HG02763 (cell line): ENCODE results near the gene APP.

ENCODE experiments used
- ATAC-seq: cut with Tn5 transposase; IDR thresholded peaks from one replicate; pipeline ENCODE4 v1.9.1; 2021; ENCODE audit warnings: mild to moderate bottlenecking, moderate library complexity; ENCODE audit not compliant: unreplicated experiment

Gene APP

DNA sequence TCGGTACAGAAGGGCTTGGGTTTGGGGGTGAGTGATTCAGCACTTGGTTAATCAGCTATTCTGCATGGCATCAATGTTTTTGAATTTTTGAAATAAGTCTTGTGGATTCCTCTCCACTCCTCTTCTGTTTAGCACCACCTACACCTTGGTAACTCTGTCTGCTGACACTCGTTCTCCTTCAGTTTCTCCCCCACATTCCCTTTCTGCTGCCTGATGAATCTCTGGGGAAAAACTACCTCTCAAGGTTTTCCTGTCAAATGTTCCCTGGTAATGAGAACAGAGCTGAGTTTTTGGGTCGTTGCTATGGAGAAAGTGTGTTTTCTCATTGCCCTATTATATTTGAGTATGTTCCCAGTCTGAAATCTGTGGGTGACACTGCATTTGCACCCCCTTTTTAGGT is 327.6 kb downstream of the APP start:
- ATAC-seq: no peak

DNA sequence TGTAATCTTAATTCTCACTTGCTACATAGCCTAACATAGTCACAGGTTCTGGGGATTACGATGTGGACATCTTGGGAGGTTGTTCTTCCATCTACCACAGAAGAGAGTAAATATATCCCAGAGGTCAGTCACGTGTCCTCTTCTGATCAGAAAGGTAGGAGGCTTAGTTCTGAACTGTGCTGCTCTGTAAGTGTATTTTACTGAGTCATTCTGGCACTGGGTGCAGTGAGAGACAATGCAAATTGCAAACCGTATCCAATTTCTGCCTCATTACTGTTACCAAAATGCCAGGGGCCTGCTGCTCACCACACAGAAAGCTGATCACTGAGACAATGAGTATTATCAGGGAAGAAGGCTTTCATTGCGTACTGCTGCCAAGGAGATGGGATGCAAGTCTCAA is 331.8 kb downstream of the APP start:
- ATAC-seq: no peak

DNA sequence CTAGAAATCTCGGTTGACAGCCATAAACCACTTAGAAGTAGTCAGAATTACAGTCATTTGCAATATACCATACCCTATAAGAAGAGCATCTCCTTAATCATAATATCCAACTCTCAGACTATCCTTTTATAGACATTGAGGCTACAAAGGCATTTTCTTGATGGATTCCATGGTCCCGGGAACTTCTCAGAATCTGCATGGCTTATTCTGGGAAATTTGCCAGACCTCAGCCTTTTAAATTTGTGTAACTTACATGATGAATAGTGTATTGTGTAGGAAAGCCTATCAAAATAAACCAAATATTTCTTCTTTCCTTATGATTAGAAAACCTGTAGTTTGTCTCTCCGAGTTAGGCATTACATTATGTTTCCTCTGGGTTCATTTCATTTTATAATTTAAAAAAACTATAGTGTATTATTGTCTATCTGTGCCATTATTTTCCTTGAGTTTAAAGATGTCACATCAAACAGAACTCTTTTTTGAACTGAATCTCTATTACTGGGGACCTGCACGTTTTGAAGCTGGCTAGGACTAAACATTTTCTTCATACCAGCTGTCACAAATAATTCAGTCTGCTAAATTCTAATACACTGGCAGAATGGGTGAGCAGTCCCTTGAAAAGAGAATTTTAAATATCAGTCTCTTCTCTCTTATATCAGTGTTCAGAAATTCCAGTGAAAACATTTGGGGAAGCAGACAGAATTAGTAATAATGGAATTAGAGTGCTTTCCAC is 332.9 kb downstream of the APP start:
- no peak for ATAC-seq

DNA sequence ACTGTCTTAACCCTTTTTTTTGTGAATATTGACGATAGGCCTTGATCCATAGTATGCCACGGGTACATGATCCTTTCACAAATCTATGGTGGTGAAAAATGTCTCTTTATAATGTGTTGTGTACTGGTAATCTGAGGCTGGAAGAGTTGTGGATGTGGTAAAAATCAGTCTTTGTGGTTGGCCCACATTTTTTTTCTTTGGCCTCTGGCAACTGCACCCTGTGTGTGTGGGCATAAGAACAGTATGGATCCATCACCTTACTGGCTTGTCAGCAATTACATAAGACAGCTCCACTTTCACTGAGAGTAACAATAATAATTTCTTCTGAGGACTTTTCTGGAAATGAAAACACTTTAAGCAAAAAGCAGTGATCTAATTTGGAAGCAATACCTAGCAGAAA is 334.2 kb downstream of the APP start:
- no peak for ATAC-seq

DNA sequence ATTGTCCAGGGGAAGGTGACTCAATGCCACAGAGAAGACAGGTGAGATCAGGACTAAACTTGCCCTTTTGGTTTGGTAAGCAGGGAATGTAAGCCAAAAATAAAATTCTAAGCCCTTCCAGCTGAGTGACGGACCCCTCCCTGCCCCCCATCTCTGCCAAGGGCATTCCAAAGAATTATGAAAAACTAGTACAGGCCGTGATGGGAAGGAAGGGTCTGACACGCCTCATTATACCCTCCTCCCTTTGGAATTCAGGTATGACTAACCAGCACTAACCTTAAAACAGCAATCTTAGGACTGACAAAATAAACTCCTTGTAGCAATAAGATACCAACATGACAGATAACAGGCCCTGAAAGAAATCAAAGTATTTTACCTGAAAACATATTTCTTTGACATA is 336.2 kb downstream of the APP start:
- ATAC-seq: no peak

DNA sequence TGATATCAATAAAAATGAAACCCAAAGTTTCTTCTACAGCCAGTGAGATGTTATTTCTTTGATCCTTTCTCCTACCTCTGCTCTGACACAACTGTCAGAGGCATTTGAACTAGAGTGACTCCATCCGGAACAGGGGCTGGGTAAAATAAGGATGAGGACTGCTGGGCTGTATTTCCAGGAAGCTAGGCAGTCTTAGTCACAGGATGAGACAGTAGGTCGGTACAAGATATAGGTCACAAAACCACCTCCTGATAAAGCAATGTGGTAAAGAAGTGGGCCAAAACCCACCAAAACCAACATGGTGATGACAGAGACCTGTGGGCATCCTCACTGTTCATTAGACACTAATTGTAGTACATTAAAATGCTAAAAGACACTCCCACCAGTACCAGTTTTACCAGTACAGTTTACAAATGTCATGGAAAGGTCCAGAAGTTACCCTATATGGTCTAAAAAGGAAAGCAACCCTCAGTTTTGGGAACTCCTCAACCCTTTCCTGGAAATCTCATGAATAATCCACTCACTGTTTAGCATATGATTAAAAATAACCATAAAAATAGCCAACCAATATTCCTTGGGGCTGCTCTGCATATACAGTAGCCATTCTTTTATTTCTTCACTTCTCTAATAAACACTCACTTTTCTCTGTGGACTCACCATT is 339.1 kb downstream of the APP start:
- no peak for ATAC-seq
